KMS-11 (cell line): ENCODE results near the gene TCF12.

Experiments used
- H2AFZ ChIP-seq: fragments of 200-600 bp; sonication (generic); 2 replicates; pipeline ENCODE4 v1.6.1; 2016; ENCODE audit warnings: antibody characterized with exemption, mixed run types, low read depth
- H3K27ac ChIP-seq: fragments of 200-600 bp; sonication (generic); 2 replicates; pipeline ENCODE4 v1.6.1; 2016; ENCODE audit warnings: mild to moderate bottlenecking, mixed run types
- H3K27me3 ChIP-seq: fragments of 200-600 bp; sonication (generic); 2 replicates; pipeline ENCODE4 v1.6.1; 2017; ENCODE audit warnings: mild to moderate bottlenecking, low read depth, mixed run types, moderate library complexity; ENCODE audit not compliant: insufficient read depth
- H3K36me3 ChIP-seq: fragments of 200-600 bp; sonication (generic); 2 replicates; pipeline ENCODE4 v1.6.1; 2017; ENCODE audit warnings: mild to moderate bottlenecking, mixed run types; ENCODE audit not compliant: insufficient read depth
- H3K4me1 ChIP-seq: fragments of 200-600 bp; sonication (generic); 2 replicates; pipeline ENCODE4 v1.6.1; 2016; ENCODE audit warnings: mild to moderate bottlenecking, low read depth, mixed run types; ENCODE audit not compliant: poor library complexity, severe bottlenecking
- H3K4me2 ChIP-seq: fragments of 200-600 bp; sonication (generic); 2 replicates; pipeline ENCODE4 v1.7.0; 2016; ENCODE audit warnings: mild to moderate bottlenecking, mixed run types
- H3K4me3 ChIP-seq: fragments of 200-600 bp; sonication (generic); IDR thresholded peaks from 2 replicates; pipeline ENCODE4 v1.6.1; 2017; ENCODE audit warnings: low read depth, low read length, mixed read lengths; ENCODE audit not compliant: insufficient read depth
- H3K79me2 ChIP-seq: fragments of 200-600 bp; sonication (generic); 2 replicates; pipeline ENCODE4 v1.6.1; 2016; ENCODE audit warnings: low read depth, mixed run types; ENCODE audit not compliant: insufficient read depth
- H3K9ac ChIP-seq: fragments of 200-600 bp; sonication (generic); 2 replicates; pipeline ENCODE4 v1.6.1; 2016; ENCODE audit warnings: mild to moderate bottlenecking, mixed run types
- H4K20me1 ChIP-seq: fragments of 200-600 bp; sonication (generic); 2 replicates; pipeline ENCODE4 v1.6.1; 2016; ENCODE audit warnings: mild to moderate bottlenecking, mixed run types; ENCODE audit not compliant: insufficient read depth
- CTCF ChIP-seq: fragments of 200-600 bp; sonication (generic); conservative IDR thresholded peaks from 2 replicates; pipeline ENCODE4 v1.6.1; 2017; ENCODE audit warnings: low read depth, mild to moderate bottlenecking, antibody characterized with exemption, low read length, moderate library complexity, mixed read lengths

The TCF12 gene

GRCh38 chr15:57316451-57316850, 398.0 kb downstream of the TCF12 start:
- H2AFZ ChIP-seq, result no peak overlapping the region
- no peak overlapping the region for H3K27ac ChIP-seq
- H3K4me2 ChIP-seq, result no peak overlapping the region
- H3K79me2 ChIP-seq, result no peaks in the 10 kb centered on the region
- H3K36me3 ChIP-seq, result no peaks in the 10 kb centered on the region
- TF ChIP-seq CTCF, result no peak
- H4K20me1 ChIP-seq, result no peaks in the 10 kb centered on the region
- H3K9ac ChIP-seq, result no peak overlapping the region
- no peak overlapping the region for H3K4me3 ChIP-seq
- H3K27me3 ChIP-seq, result no peaks in the 10 kb centered on the region
- no peaks in the 10 kb centered on the region for H3K4me1 ChIP-seq

- H3K4me2 ChIP-seq, result no peak overlapping the region
- H3K79me2 ChIP-seq, result no peaks in the 10 kb centered on the region
- no peaks in the 10 kb centered on the region for H3K27me3 ChIP-seq
- no peak overlapping the region for H3K27ac ChIP-seq
- no peak overlapping the region for H3K4me3 ChIP-seq
- no peaks in the 10 kb centered on the region for H4K20me1 ChIP-seq
- H3K36me3 ChIP-seq, result no peaks in the 10 kb centered on the region
- no peak overlapping the region for H2AFZ ChIP-seq
- no peak for TF ChIP-seq CTCF
- H3K4me1 ChIP-seq, result no peaks in the 10 kb centered on the region
- H3K9ac ChIP-seq, result no peak overlapping the region
Measured at GRCh38 chr15:57319226-57319918, 400.9 kb downstream of the TCF12 start.

- no peaks in the 10 kb centered on the region for H3K4me1 ChIP-seq
- H3K4me2 ChIP-seq, result no peak overlapping the region
- no peaks in the 10 kb centered on the region for H3K27me3 ChIP-seq
- no peaks in the 10 kb centered on the region for H4K20me1 ChIP-seq
- no peak for TF ChIP-seq CTCF
- no peak overlapping the region for H3K27ac ChIP-seq
- H3K79me2 ChIP-seq, result no peaks in the 10 kb centered on the region
- no peak overlapping the region for H3K4me3 ChIP-seq
- H3K36me3 ChIP-seq, result no peaks in the 10 kb centered on the region
- no peak overlapping the region for H2AFZ ChIP-seq
- no peak overlapping the region for H3K9ac ChIP-seq
Measured at GRCh38 chr15:57319919-57320560, 401.6 kb downstream of the TCF12 start.

GRCh38 chr15:57320631-57321220, 402.3 kb downstream of the TCF12 start:
- H3K4me3 ChIP-seq, result no peak overlapping the region

More at GRCh38 chr15:57320631-57321220, 402.3 kb downstream of the TCF12 start:
- no peaks in the 10 kb centered on the region for H3K27me3 ChIP-seq
- no peaks in the 10 kb centered on the region for H3K79me2 ChIP-seq
- H3K9ac ChIP-seq, result no peak overlapping the region
- H3K4me2 ChIP-seq, result no peak overlapping the region
- no peaks in the 10 kb centered on the region for H4K20me1 ChIP-seq
- no peaks in the 10 kb centered on the region for H3K36me3 ChIP-seq
- no peak for TF ChIP-seq CTCF
- H2AFZ ChIP-seq, result no peak overlapping the region
- H3K4me1 ChIP-seq, result no peaks in the 10 kb centered on the region
- no peak overlapping the region for H3K27ac ChIP-seq
